Anterior cingulate cortex (tissue), 58 donors: Measurements from ENCODE around the gene CDADC1.

Experiments
- DNase-seq, 58 donors: peaks; one replicate each; lab custom pipeline; 2025; lab: John Stamatoyannopoulos, UW

CDADC1 gene

GRCh38 chr13:49235856-49236431 lies 11.8 kb upstream of the CDADC1 start:
- no peak for DNase-seq

DNA sequence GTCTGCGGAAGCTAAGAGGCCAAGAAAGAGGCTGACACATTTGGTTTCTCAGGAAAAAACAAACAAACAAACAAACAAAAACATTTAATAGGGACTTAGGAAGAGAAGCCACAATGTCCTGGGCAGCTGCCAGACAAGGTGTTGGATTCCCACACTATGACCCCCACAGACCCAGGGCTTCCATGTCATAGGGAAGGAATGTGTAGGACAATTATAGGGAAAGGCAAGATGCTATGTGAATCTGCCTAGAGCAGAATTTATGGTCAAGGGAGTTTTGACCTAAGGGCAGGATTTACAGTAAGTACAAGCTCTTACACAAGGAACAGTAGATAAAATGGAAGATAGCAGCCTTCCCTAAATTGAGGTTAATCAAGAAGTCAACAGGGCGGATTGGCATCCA lies 9.1 kb upstream of the CDADC1 start:
- DNase-seq, result no peak

- DNase-seq, result no peak
These were observed 7.7 kb upstream of the CDADC1 start for GRCh38 chr13:49240017-49240416.

DNA sequence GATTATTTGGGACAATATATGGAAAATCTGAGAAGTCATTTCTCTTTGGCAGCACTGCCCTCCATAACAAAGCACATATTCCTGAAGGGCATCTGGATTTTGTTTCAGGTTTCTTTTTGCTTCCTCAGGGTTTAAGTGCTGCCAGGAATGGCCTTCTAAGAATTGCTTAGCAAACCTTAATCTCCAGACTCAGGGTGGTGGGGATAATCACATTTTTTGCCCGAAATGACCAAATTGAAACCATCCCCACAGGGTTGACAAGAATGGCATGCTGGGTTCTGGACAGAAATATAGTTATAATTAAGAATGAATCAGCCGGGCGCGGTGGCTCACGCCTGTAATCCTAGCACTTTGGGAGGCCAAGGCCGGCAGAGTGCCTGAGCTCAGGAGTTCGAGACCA lies 6.4 kb upstream of the CDADC1 start:
- no peak for DNase-seq

- DNase-seq, result no peak
These were observed 2.6 kb upstream of the CDADC1 start for GRCh38 chr13:49245101-49245500.

- peak in 3 of 58 donors; percentile 30 to 53 (median 36) for DNase-seq
These were observed 679 bp upstream of the CDADC1 start for GRCh38 chr13:49246850-49247642.

- DNase-seq, result peak in 1 of 58 donors; percentile 31
These were observed 887 bp downstream of the CDADC1 start for GRCh38 chr13:49248622-49249002.

GRCh38 chr13:49251326-49251725 lies 3.6 kb downstream of the CDADC1 start:
- no peak for DNase-seq

- no peak for DNase-seq
These were observed 5.6 kb downstream of the CDADC1 start for GRCh38 chr13:49253310-49253709.

DNA sequence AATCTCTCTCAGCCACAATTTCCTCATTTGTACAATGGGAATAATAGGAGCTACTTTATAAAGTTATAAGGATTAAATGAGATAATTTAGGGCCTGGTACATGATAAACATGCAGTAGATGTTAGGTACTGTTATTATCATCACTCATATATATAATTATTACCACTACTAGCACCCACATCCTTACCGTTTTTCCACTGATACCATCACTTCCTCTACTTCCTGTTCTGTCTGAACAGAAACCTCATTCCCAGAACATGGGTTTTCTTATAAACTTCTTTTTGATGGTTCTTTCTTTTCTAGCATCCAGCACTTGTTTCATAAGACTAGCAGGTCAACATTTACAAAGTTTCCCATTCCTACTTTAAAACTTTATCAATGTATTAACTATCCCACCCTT lies 6.3 kb downstream of the CDADC1 start:
- no peak for DNase-seq

- DNase-seq, result no peak
These were observed 9.1 kb downstream of the CDADC1 start for GRCh38 chr13:49256841-49257240.

DNA sequence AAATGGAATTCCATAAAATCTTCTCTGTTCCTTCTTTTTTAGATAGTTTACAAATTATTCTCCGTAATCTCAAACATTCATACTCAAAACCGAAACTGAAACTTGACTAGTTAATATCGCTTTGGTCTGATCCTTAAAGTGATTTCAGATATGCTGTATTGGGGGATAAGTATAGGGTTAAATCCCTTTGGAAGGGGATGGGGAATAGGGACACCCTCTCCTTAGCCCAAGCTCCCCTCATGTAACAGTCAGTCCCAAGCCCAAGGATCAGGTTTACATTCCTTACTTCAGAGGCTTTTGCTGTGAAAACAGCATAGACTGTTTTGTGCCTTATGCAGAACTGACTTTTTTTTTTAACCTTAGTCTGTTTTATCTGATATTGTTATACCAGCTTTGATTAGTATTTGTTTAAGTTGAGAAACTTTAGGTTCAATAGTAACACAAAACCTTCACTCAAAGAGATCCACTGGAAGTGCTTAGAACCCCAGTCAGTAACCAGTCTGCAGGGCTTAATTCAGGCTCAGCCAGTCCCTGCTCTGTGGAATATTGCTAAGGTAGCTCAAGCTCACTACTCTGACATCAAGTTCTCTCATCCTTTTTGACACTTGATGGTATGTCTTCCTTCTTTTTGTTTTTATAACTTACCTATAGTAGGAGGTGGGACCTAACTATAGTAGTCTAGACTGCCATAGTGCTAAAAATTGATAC lies 10.5 kb downstream of the CDADC1 start:
- no peak for DNase-seq

GRCh38 chr13:49259586-49259985 lies 11.9 kb downstream of the CDADC1 start:
- DNase-seq, result no peak

DNA sequence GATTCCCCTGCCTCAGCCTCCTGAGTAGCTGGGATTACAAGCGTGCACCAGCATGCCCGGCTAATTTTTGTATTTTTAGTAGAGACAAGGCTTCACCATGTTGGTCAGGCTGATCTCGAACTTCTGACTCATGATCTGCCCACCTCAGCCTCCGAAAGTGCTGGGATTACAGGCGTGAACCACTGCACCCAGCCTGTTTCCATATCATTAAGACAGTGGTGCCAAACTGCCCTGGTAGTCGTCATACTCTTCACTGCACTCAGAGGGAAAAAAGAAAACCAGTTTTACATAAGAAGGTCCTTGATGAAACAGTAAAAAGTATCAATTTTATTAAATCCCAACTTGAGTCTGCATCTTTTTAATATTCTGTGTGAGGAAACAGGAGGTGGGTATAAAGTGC lies 14.9 kb downstream of the CDADC1 start:
- DNase-seq, result no peak

DNA sequence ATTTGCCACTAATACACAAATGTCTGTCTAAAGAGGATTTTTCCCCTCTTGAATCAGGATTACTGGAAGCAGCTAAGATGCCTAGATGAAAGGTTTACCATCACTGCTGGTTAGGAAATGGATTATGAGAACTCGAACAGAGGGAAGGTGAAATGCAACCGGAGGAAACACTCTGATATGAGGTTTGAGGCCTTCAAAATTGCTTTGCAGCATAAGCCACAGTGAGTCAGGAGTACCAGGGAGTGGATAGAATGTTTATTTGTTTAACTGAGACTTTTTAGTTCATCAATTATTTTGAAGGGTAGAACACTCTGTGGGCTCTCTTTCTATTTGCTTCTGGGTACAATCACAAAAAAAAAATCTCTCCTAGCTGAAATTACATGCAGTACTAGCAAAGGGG lies 18.1 kb downstream of the CDADC1 start:
- no peak for DNase-seq

DNA sequence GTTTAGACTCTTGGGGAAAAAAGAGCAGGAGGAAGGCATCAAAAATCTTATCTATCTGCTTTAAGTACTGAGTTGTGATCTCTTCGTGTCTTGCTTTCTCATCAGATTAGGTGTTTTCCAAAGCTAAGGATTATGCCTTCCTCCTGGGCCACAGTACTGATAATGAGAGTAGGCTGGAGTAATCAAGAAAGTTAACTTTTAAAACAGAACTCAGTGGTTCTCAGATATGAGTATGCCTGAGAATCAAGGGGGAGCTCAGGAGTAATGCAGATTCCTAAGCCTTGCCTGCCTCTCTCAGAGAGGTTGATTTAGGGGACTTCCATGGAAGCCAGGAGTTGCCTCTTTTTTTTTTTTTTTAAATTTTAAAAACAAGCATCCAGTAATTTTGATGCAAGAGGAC lies 23.5 kb downstream of the CDADC1 start:
- no peak for DNase-seq

- peak in 1 of 58 donors; percentile 1 for DNase-seq
These were observed 24.6 kb downstream of the CDADC1 start for GRCh38 chr13:49272296-49272695.

DNA sequence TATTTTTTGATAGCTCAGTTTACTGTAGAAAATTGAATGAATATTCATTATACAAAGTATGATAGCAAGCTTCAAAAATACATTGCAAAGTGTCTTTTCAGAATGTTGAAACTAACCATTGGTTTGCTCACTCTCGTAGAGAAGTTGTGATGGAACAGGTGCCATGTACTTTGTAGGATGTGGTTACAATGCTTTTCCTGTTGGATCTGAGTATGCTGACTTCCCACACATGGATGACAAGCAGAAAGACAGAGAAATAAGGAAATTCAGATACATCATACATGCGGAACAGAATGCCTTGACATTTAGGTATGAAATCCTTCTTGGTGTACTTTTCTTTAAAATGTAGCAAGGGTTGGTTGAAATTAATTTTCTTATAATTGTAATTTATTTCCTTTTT lies 30.5 kb downstream of the CDADC1 start:
- DNase-seq, result no peak

DNA sequence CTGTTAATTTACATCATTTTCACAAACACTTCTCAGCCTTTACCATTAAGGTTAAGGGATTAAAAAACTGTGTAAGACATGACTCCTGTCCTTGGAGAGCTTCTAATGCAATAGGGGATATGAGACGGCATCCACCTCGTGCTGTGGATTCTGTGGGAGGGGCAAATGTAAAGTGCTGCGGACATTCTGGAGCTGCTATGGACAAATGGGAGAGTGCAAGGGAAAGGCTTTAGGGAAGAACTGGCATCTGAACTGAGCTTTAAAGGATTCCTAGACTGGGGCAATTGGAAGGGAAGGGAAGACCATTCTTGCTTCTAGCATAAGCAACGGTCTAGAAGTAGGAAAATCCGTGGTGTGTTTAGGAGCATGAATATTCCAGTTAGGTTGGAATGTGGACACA lies 31.4 kb downstream of the CDADC1 start:
- DNase-seq, result no peak

DNA sequence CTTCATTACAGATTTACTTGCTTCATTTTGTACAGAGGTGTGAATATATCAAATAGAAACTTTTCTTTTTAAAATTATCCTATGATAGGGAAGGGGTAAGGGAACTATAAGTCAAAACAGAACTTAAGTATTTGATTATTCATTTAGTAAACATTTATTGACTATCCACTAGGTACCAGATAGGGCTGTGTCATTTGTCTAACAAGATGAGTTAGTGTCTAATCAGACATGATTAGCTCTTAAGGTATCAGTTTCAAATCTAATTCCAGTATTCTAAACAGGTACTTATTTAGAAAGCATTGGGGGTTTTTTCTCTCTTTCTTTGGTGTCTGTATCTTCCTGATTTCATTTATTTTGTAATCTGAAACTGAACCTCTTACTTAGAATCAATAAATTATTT lies 32.2 kb downstream of the CDADC1 start:
- no peak for DNase-seq

GRCh38 chr13:49287995-49288394 lies 40.3 kb downstream of the CDADC1 start:
- no peak for DNase-seq

- no peak for DNase-seq
These were observed 40.7 kb downstream of the CDADC1 start for GRCh38 chr13:49288458-49288857.
